Common myeloid progenitor, CD34-positive (primary cell): ENCODE data around the gene SLC35F4.

Experiments
- CTCF ChIA-PET: fragments of 350-600 bp; sonication (Branson Sonifier 250); formaldehyde crosslinking; loops from one replicate; lab custom pipeline; 2021; ENCODE audit warnings: antibody characterized with exemption; lab: Charles Lee
- POLR2A ChIA-PET: fragments of 350-600 bp; sonication (Branson Sonifier 250); formaldehyde crosslinking; loops from one replicate; lab custom pipeline; 2021; ENCODE audit warnings: antibody characterized with exemption; lab: Charles Lee
- DNase-seq, 3 donors: peaks; one replicate each; pipeline versions ENCODE4 v3.0.0 to v3.0.0-alpha.2; 2013
- H3K27ac ChIP-seq, 2 experiments: 1 replicate in 1 of 2; 2 replicates in 1 of 2; pipeline ENCODE4 v1.7.0; 2013; ENCODE audit warnings: inconsistent platforms in 2 of 2, low read length in 2 of 2, mild to moderate bottlenecking in 2 of 2, low read depth in 1 of 2, moderate library complexity in 1 of 2; ENCODE audit not compliant: severe bottlenecking in 2 of 2, insufficient read depth in 1 of 2, poor library complexity in 1 of 2
- H3K27me3 ChIP-seq, 5 experiments: replicated peaks in 2 of 5; 1 replicate in 3 of 5; 2 replicates in 2 of 5; pipeline versions ENCODE4 v1.6.1 to v1.7.0; 2013; ENCODE audit warnings: low read length in 4 of 5, mild to moderate bottlenecking in 2 of 5, moderate library complexity in 2 of 5, inconsistent platforms in 1 of 5; ENCODE audit not compliant: insufficient read depth in 5 of 5, control insufficient read depth in 4 of 5
- H3K36me3 ChIP-seq, 4 experiments: 1 replicate in 2 of 4; 2 replicates in 2 of 4; pipeline versions ENCODE4 v1.6.1 to v1.7.0; 2013; ENCODE audit warnings: low read length in 3 of 4, control low read depth in 1 of 4, mild to moderate bottlenecking in 1 of 4; ENCODE audit not compliant: control insufficient read depth in 4 of 4, insufficient read depth in 4 of 4
- H3K4me1 ChIP-seq, 4 experiments: 1 replicate in 3 of 4; 2 replicates in 1 of 4; pipeline versions ENCODE4 v1.6.1 to v1.7.1; 2013; ENCODE audit warnings: low read length in 3 of 4, mild to moderate bottlenecking in 3 of 4, control low read depth in 1 of 4, inconsistent platforms in 1 of 4, moderate library complexity in 1 of 4; ENCODE audit not compliant: control insufficient read depth in 4 of 4, insufficient read depth in 4 of 4; ENCODE audit errors: control extremely low read depth in 1 of 4
- H3K4me3 ChIP-seq, 7 experiments: 1 replicate in 4 of 7; 2 replicates in 3 of 7; pipeline versions ENCODE4 v1.5.1 to v1.7.0; 2013; ENCODE audit warnings: mild to moderate bottlenecking in 7 of 7, low read length in 6 of 7, moderate library complexity in 6 of 7, inconsistent platforms in 2 of 7, low read depth in 2 of 7, control low read depth in 1 of 7; ENCODE audit not compliant: insufficient read depth in 4 of 7, control insufficient read depth in 1 of 7; ENCODE audit errors: extremely low read depth in 1 of 7
- H3K9me3 ChIP-seq, 5 experiments: 1 replicate in 4 of 5; 2 replicates in 1 of 5; pipeline versions ENCODE4 v1.6.1 to v1.7.1; 2013; ENCODE audit warnings: low read length in 4 of 5, mild to moderate bottlenecking in 2 of 5, inconsistent platforms in 1 of 5, low read depth in 1 of 5, moderate library complexity in 1 of 5; ENCODE audit not compliant: control insufficient read depth in 4 of 5, insufficient read depth in 2 of 5; ENCODE audit errors: control extremely low read depth in 1 of 5
- WGBS: methylation state at CpG from one replicate; pipeline ENCODE4 v1.1.5; 2013; ENCODE audit not compliant: insufficient coverage; 5-methylcytosine and 5-hydroxymethylcytosine counted together

SLC35F4 gene

DNA sequence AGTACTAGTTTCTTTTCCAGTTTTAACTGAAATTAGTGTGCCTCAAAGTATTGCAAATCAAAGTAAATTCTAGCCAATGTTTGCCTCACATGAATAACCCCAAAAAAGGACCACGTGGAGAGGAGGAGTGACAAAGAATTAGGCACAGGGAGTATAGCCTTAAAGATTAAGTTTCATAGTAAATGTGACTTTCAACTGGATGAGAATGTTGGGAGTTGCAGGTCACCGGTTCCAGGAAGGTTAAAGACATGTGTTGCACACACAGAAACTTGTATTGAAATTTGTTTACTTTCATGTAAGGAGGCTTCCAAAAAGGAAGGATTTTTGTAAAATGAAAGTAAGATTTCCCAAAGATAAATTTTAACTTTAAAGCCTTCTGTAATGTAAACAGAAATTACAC, 283.1 kb downstream of the SLC35F4 start:
- DNase-seq: no peak
- H3K27me3 ChIP-seq: no peaks in the 10 kb centered on the region
- H3K36me3 ChIP-seq: no peaks in the 10 kb centered on the region
- ChIA-PET CTCF (no interaction called here), POLR2A (no interaction called here)
- H3K4me1 ChIP-seq: no peaks in the 10 kb centered on the region
- WGBS: 100% methylated on average over 1 of the region's 2 CpGs
- no peak overlapping the region for H3K27ac ChIP-seq
- H3K4me3 ChIP-seq: no peak overlapping the region
- H3K9me3 ChIP-seq: no peaks in the 10 kb centered on the region

DNA sequence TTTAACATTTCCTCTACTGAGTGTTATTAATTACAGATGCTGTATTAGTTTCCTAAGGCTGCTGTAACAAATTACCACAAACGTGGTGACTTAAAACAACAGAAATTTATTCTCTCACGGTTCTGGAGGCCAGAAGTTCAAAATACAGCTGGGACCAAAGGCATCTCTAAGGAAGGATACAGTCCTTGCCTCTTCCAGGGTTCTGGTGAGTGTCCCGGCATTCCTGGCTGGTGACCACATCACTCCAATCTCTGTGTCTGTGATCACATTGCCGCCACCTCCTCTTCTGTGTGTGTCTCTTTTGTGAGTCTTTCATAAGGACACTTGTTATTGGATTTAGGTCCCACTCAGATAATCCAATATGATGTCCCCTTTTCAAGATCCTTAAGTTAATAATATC, 287.1 kb downstream of the SLC35F4 start:
- ChIA-PET CTCF (no interaction called here), POLR2A (no interaction called here)
- no peaks in the 10 kb centered on the region for H3K9me3 ChIP-seq
- no peak overlapping the region for H3K4me3 ChIP-seq
- no peak overlapping the region for H3K27ac ChIP-seq
- H3K4me1 ChIP-seq: no peaks in the 10 kb centered on the region
- DNase-seq: no peak
- no peaks in the 10 kb centered on the region for H3K27me3 ChIP-seq
- no peaks in the 10 kb centered on the region for H3K36me3 ChIP-seq
- 84% methylated on average over 4 of the region's 4 CpGs for WGBS

DNA sequence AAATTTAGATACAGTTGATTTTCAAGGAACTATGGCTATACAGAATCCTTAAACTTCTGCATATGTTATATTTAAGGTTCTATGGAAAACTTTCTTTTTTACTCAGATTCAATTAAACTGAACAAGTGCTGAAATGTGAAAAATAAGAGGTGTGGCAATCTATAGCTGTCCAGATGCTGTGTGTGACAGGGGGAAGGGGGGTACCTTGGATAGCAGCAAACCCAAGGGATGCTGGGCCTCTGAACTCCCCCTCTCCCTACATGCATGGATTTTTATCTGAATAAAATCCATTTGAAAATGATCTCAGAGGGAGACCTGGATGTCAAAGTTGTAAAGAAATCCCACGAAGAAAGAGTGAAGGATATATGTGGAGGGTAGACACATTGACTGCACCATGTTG, 289.4 kb downstream of the SLC35F4 start:
- H3K27ac ChIP-seq: no peak overlapping the region
- no peaks in the 10 kb centered on the region for H3K36me3 ChIP-seq
- ChIA-PET CTCF (no interaction called here), POLR2A (no interaction called here)
- no peak for DNase-seq
- H3K9me3 ChIP-seq: no peaks in the 10 kb centered on the region
- no peaks in the 10 kb centered on the region for H3K27me3 ChIP-seq
- H3K4me1 ChIP-seq: no peaks in the 10 kb centered on the region
- H3K4me3 ChIP-seq: no peak overlapping the region
- WGBS: 90% methylated on average over 1 of the region's 1 CpG

DNA sequence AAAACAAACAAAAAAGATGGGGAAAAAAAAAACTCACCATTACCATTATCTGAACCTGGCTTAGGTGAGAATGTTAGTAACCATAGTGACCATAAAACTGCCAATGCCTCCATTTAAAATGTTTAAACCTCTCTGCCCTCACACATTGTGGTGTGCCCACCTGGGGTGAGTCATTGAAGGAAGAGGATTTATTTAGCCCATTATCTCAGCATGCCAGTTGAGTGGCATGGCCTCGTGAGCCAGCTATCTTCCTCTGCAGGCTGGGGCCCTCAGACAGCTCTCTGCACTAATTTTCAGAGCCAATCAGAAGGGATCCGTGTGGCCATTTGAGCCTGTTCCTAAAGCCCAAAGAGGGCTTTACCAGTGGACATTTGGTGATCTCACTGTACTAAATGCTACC, 290.4 kb downstream of the SLC35F4 start:
- ChIA-PET CTCF (no interaction called here), POLR2A (no interaction called here)
- Histone ChIP-seq H3K27me3 (no peaks in the 10 kb centered on the region), H3K4me1 (no peaks in the 10 kb centered on the region), H3K36me3 (no peaks in the 10 kb centered on the region), H3K9me3 (no peaks in the 10 kb centered on the region), H3K4me3 (no peak overlapping the region), H3K27ac (no peak overlapping the region)
- DNase-seq: no peak
- 60% methylated on average over 2 of the region's 2 CpGs for WGBS

DNA sequence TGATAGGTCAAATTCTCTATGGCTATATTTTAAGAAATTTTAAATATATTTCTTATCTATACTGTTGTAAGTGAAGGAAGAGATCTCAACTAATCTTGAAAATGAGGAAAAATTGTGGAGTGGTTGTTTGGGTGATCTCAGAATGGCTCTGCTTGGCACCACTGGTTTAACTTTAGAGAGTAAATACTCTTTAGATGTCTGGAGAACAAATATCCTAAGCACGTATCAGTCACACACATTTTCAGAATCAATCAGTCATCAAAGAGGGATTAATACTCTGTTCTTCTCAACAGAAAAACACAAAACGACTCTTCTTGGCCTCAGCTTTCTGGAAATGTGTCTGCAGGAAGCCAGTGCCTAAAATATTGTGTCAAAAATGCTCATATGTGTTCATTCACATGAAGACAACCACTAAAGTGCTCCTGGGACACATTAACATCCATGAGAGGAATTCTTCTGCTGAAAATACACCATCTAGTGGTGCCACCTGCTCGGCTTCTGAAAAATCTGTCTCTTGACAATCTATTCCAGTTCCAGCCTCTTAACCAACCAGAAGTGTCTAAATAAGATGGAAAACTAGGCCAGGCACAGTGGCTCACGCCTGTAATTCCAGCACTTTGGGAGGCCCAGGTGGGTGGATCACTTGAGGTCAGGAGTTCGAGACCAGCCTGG, 291.1 kb downstream of the SLC35F4 start:
- H3K27ac ChIP-seq: no peak overlapping the region
- WGBS: 76% methylated on average over 3 of the region's 5 CpGs
- H3K36me3 ChIP-seq: no peaks in the 10 kb centered on the region
- no peaks in the 10 kb centered on the region for H3K27me3 ChIP-seq
- ChIA-PET CTCF (no interaction called here), POLR2A (no interaction called here)
- no peak for DNase-seq
- H3K9me3 ChIP-seq: no peaks in the 10 kb centered on the region
- no peak overlapping the region for H3K4me3 ChIP-seq
- no peaks in the 10 kb centered on the region for H3K4me1 ChIP-seq

DNA sequence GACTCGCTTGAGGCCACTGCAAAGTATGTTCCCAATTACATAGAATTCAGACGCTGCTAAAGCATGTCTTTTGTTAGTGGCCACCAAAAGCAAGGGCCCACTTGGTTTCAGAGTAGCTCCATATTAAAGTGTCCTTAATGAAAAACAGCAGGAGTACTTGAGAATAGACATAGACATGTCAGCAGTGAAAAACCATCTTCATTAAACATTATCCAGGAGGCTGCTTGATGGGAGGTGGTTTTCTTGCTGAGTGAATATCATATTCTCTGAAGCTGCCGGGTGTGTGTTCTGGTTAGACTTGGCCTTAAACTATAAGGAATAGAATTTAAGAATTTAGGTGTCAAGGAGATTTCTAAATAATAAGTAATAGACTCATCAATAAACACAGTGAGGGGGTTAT, 292.7 kb downstream of the SLC35F4 start:
- H3K9me3 ChIP-seq: no peaks in the 10 kb centered on the region
- no peak overlapping the region for H3K27ac ChIP-seq
- DNase-seq: no peak
- H3K4me1 ChIP-seq: no peaks in the 10 kb centered on the region
- 90% methylated on average over 2 of the region's 3 CpGs for WGBS
- POLR2A ChIA-PET: no interaction called here
- no peaks in the 10 kb centered on the region for H3K36me3 ChIP-seq
- no peaks in the 10 kb centered on the region for H3K27me3 ChIP-seq
- H3K4me3 ChIP-seq: no peak overlapping the region
- CTCF ChIA-PET: no interaction called here

DNA sequence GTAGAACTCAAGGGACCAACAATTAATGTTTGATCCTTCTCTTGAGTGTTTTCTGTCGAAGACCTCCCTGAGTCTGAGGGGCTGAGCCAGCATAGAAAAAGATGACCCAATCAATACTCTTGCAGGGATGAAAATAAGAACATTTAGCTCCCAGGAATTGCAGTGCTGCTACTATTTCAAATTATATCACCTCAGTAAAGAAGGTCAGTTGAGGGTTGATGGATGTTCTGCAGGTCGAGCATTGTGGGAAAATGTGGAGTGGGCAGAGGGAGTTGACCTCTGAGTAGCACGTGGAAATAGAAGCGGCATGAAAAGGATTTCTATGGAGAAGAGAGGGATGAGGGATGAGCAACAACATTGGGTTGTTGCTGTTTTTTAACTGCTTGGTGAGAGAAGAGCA, 297.3 kb downstream of the SLC35F4 start:
- no peaks in the 10 kb centered on the region for H3K36me3 ChIP-seq
- no peak for DNase-seq
- no peak overlapping the region for H3K4me3 ChIP-seq
- CTCF ChIA-PET: no interaction called here
- H3K9me3 ChIP-seq: no peaks in the 10 kb centered on the region
- POLR2A ChIA-PET: no interaction called here
- no peaks in the 10 kb centered on the region for H3K4me1 ChIP-seq
- WGBS: 85% methylated on average over 3 of the region's 4 CpGs
- H3K27ac ChIP-seq: no peak overlapping the region
- no peaks in the 10 kb centered on the region for H3K27me3 ChIP-seq
